ENCODE measurements around the gene CDCP1.

GRCh38 chr3:45119376-45119775 lies 26.8 kb downstream of the CDCP1 start:
- TF ChIP-seq CTCF (IDR thresholded peaks at IDR 0.05; ENCODE audit: low read length) (no peak), EZH2 (optimal IDR thresholded peaks at IDR 0.05; ENCODE audit: low read depth, low read length) (no peak)

Data from MM.1S (cell line).